ENCODE measurements around the gene PACSIN3. TPM values are rescaled to one million over a fixed set of nuclear protein-coding genes. Genes with fewer than 3 reads are reported as not detected.

The PACSIN3 gene
- polyA plus RNA-seq, 1 donor (not counting 4 experiments of a cell fraction or from before 2014, with no cell fraction given): 28.1 TPM

GRCh38 chr11:47165253-47165840 is 20.9 kb downstream of the PACSIN3 start:
- Histone ChIP-seq H3K27ac (ENCODE audit: control insufficient read depth, insufficient read depth, low read length) (no peak overlapping the region), H3K4me3 (ENCODE audit: control insufficient read depth in 2 of 3, extremely low read depth in 1 of 3, insufficient read depth in 2 of 3, low read depth in 1 of 3, low read length in 3 of 3) (no peak overlapping the region), H2AFZ (ENCODE audit: control insufficient read depth, low read length) (no peak overlapping the region), H4K20me1 (ENCODE audit: control insufficient read depth, extremely low read depth, insufficient read depth, low read length) (no peaks in the 10 kb centered on the region), H3K27me3 (ENCODE audit: control insufficient read depth, extremely low read depth, insufficient read depth, low read length) (no peaks in the 10 kb centered on the region), H3K4me1 (ENCODE audit: control insufficient read depth, extremely low read depth, insufficient read depth, low read length) (no peaks in the 10 kb centered on the region), H3K79me2 (ENCODE audit: control insufficient read depth, insufficient read depth, low read length) (peaks cover 9% of the 10 kb centered on the region), H3K4me2 (ENCODE audit: control insufficient read depth, extremely low read depth, insufficient read depth, low read depth, low read length) (no peak overlapping the region), H3K9me3 (ENCODE audit: control insufficient read depth, low read depth, low read length) (no peaks in the 10 kb centered on the region), H3K9me1 (ENCODE audit: control insufficient read depth, extremely low read depth, insufficient read depth, low read length) (no peaks in the 10 kb centered on the region), H3K9ac (ENCODE audit: control insufficient read depth, extremely low read depth, insufficient read depth, low read length) (no peak overlapping the region), H3K36me3 (ENCODE audit: control insufficient read depth in 2 of 2, extremely low read depth in 1 of 2, insufficient read depth in 2 of 2, low read length in 2 of 2) (peaks cover 40 to 44% of the 10 kb centered on the region in 2 experiments)
- FAIRE-seq: no peak
- no peak for DNase-seq (ENCODE audit: low read depth, low spot score)
- TF ChIP-seq EZH2 (IDR thresholded peaks at IDR 0.05; ENCODE audit: low read length): no peak
- TF ChIP-seq, protein P1, sequence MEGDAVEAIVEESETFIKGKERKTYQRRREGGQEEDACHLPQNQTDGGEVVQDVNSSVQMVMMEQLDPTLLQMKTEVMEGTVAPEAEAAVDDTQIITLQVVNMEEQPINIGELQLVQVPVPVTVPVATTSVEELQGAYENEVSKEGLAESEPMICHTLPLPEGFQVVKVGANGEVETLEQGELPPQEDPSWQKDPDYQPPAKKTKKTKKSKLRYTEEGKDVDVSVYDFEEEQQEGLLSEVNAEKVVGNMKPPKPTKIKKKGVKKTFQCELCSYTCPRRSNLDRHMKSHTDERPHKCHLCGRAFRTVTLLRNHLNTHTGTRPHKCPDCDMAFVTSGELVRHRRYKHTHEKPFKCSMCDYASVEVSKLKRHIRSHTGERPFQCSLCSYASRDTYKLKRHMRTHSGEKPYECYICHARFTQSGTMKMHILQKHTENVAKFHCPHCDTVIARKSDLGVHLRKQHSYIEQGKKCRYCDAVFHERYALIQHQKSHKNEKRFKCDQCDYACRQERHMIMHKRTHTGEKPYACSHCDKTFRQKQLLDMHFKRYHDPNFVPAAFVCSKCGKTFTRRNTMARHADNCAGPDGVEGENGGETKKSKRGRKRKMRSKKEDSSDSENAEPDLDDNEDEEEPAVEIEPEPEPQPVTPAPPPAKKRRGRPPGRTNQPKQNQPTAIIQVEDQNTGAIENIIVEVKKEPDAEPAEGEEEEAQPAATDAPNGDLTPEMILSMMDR (optimal IDR thresholded peaks at IDR 0.05 in 1 of 3, IDR thresholded peaks at IDR 0.05 in 1 of 3, conservative IDR thresholded peaks at IDR 0.05 in 1 of 3; ENCODE audit: extremely low read depth in 1 of 3, insufficient read depth in 2 of 3, low read length in 3 of 3): no peak
- dilution Hi-C loops (cut with MboI; ENCODE audit: extremely low pct_ligation_motif_present, low sequenced_read_pairs): no loop called here

- Histone ChIP-seq H3K4me1 (ENCODE audit: control insufficient read depth, extremely low read depth, insufficient read depth, low read length) (no peaks in the 10 kb centered on the region), H3K4me3 (ENCODE audit: control insufficient read depth in 2 of 3, extremely low read depth in 1 of 3, insufficient read depth in 2 of 3, low read depth in 1 of 3, low read length in 3 of 3) (no peak overlapping the region), H3K9me3 (ENCODE audit: control insufficient read depth, low read depth, low read length) (no peaks in the 10 kb centered on the region), H3K36me3 (ENCODE audit: control insufficient read depth in 2 of 2, extremely low read depth in 1 of 2, insufficient read depth in 2 of 2, low read length in 2 of 2) (peaks cover 40 to 41% of the 10 kb centered on the region in 2 experiments), H4K20me1 (ENCODE audit: control insufficient read depth, extremely low read depth, insufficient read depth, low read length) (no peaks in the 10 kb centered on the region), H3K27me3 (ENCODE audit: control insufficient read depth, extremely low read depth, insufficient read depth, low read length) (no peaks in the 10 kb centered on the region), H3K27ac (ENCODE audit: control insufficient read depth, insufficient read depth, low read length) (no peak overlapping the region), H3K9ac (ENCODE audit: control insufficient read depth, extremely low read depth, insufficient read depth, low read length) (no peak overlapping the region), H3K79me2 (ENCODE audit: control insufficient read depth, insufficient read depth, low read length) (peaks cover 5% of the 10 kb centered on the region), H2AFZ (ENCODE audit: control insufficient read depth, low read length) (no peak overlapping the region), H3K4me2 (ENCODE audit: control insufficient read depth, extremely low read depth, insufficient read depth, low read depth, low read length) (no peak overlapping the region), H3K9me1 (ENCODE audit: control insufficient read depth, extremely low read depth, insufficient read depth, low read length) (no peaks in the 10 kb centered on the region)
- dilution Hi-C loops (cut with MboI; ENCODE audit: extremely low pct_ligation_motif_present, low sequenced_read_pairs): no loop called here
- no peak for DNase-seq (ENCODE audit: low read depth, low spot score)
- FAIRE-seq: no peak
- TF ChIP-seq, protein P1 (optimal IDR thresholded peaks at IDR 0.05 in 1 of 3, IDR thresholded peaks at IDR 0.05 in 1 of 3, conservative IDR thresholded peaks at IDR 0.05 in 1 of 3; ENCODE audit: extremely low read depth in 1 of 3, insufficient read depth in 2 of 3, low read length in 3 of 3): no peak
- TF ChIP-seq EZH2 (IDR thresholded peaks at IDR 0.05; ENCODE audit: low read length): no peak
Observed at GRCh38 chr11:47164321-47164720, 21.9 kb downstream of the PACSIN3 start.
